ENCODE measurements around the gene CCNH.

The CCNH gene

DNA sequence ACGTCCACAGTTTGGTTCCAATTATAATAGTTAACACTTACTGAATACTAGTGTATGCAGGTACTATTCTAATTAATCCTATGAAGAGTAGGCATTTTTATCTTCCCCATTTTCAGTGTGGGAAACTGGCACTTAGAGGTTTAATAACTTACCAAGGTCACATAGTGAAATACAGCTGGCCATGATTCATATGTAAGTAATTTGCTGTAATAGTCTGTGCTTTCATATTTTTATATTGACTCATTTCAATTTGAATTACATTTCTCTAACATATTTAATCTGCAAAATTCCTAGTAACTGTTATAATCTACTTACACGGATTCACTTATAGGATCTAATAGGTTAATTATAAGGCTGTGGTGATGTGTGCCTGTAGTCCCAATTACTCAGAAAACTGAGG lies 19.4 kb downstream of the CCNH start (continued):
- TF ChIP-seq MZF1 (tag by site-specific recombination; IDR thresholded peaks at IDR 0.05; ENCODE audit: borderline replicate concordance): no peak
- TF ChIP-seq FEZF1 (tag by site-specific recombination; IDR thresholded peaks at IDR 0.05): no peak
- TF ChIP-seq ZNF560 (tag by site-specific recombination; IDR thresholded peaks at IDR 0.05; ENCODE audit: borderline replicate concordance): no peak
- TF ChIP-seq, protein P1, sequence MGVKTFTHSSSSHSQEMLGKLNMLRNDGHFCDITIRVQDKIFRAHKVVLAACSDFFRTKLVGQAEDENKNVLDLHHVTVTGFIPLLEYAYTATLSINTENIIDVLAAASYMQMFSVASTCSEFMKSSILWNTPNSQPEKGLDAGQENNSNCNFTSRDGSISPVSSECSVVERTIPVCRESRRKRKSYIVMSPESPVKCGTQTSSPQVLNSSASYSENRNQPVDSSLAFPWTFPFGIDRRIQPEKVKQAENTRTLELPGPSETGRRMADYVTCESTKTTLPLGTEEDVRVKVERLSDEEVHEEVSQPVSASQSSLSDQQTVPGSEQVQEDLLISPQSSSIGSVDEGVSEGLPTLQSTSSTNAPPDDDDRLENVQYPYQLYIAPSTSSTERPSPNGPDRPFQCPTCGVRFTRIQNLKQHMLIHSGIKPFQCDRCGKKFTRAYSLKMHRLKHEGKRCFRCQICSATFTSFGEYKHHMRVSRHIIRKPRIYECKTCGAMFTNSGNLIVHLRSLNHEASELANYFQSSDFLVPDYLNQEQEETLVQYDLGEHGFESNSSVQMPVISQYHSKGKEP (tag by site-specific recombination; IDR thresholded peaks at IDR 0.05): no peak
- no peak for TF ChIP-seq ZNF433 (tag by site-specific recombination; IDR thresholded peaks at IDR 0.05; ENCODE audit: low read depth)

DNA sequence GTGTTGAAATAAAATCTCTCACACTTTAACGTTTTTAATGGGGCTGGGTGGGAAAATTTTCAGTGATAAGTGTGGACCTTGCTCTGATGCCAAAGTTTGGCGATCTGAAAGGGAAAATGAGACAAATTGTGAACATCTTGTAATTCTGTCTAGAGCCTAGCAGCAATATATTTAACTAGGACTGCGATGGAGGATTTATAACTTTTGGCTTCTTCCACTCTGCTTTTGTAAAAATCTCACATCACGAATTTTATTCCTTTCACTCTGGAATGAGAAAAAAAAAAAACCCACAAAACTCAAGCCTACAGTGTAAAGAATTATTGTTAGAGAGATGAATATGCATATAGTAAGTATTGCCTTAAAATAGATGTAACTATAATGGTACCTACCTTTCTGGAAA lies 19.9 kb downstream of the CCNH start:
- Histone ChIP-seq H3K27ac (ENCODE audit: extremely low read depth, low read depth, low read length) (no peak overlapping the region), H3K9me3 (ENCODE audit: control insufficient read depth, insufficient read depth, low read depth, low read length) (no peaks in the 10 kb centered on the region), H3K36me3 (ENCODE audit: control insufficient read depth in 2 of 2, insufficient read depth in 1 of 2, low read length in 2 of 2) (peaks cover 75 to 97% of the 10 kb centered on the region in 2 experiments), H3K4me1 (ENCODE audit: control insufficient read depth, insufficient read depth, low read length) (no peaks in the 10 kb centered on the region), H3K4me3 (ENCODE audit: low read depth, low read length) (no peak overlapping the region)
- POLR2A ChIA-PET: no interaction called here
- TF ChIP-seq, protein P2, sequence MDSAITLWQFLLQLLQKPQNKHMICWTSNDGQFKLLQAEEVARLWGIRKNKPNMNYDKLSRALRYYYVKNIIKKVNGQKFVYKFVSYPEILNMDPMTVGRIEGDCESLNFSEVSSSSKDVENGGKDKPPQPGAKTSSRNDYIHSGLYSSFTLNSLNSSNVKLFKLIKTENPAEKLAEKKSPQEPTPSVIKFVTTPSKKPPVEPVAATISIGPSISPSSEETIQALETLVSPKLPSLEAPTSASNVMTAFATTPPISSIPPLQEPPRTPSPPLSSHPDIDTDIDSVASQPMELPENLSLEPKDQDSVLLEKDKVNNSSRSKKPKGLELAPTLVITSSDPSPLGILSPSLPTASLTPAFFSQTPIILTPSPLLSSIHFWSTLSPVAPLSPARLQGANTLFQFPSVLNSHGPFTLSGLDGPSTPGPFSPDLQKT (IDR thresholded peaks at IDR 0.05; ENCODE audit: borderline replicate concordance, low read depth, low read length): no peak
- no peak for TF ChIP-seq ZNF16 (tag by site-specific recombination; IDR thresholded peaks at IDR 0.05; ENCODE audit: low read depth)
- CTCF ChIA-PET: interaction anchor here (4.6 kb wide), 1 partner anchor 7 kb away, joined by 31 read pairs; no protein-coding TSS in a partner anchor

DNA sequence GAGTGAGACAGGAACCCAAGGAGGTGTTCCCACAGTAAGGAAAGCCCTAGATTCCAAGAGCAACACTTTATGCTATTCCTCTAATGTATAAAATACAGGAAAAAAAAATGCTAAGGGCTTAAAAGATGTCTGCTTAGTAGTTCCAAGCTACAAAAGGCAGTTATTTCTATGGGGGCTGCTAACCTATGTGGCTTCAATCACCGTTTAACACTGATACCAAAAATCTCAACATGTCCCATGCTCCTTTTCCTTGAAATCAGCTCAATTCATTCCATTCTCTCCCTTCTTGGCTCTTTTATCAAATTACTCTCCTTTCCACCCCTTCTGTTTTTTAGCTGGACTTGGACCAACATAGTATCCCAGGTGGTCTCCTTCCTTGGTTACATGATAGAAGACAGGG lies 20.6 kb downstream of the CCNH start:
- no peak overlapping the region for H3K27ac ChIP-seq (ENCODE audit: extremely low read depth, low read depth, low read length)
- CTCF ChIA-PET: interaction anchor here (1.1 to 4.6 kb wide), 2 partner anchors 8 to 379 kb away, joined by 3 to 31 read pairs; no protein-coding TSS in a partner anchor
- no peak overlapping the region for H3K4me3 ChIP-seq (ENCODE audit: low read depth, low read length)
- POLR2A ChIA-PET: no interaction called here
- no peaks in the 10 kb centered on the region for H3K4me1 ChIP-seq (ENCODE audit: control insufficient read depth, insufficient read depth, low read length)
- H3K36me3 ChIP-seq (ENCODE audit: control insufficient read depth in 2 of 2, insufficient read depth in 1 of 2, low read length in 2 of 2): peaks cover 73 to 96% of the 10 kb centered on the region in 2 experiments
- H3K9me3 ChIP-seq (ENCODE audit: control insufficient read depth, insufficient read depth, low read depth, low read length): no peaks in the 10 kb centered on the region
- TF ChIP-seq, protein P3, sequence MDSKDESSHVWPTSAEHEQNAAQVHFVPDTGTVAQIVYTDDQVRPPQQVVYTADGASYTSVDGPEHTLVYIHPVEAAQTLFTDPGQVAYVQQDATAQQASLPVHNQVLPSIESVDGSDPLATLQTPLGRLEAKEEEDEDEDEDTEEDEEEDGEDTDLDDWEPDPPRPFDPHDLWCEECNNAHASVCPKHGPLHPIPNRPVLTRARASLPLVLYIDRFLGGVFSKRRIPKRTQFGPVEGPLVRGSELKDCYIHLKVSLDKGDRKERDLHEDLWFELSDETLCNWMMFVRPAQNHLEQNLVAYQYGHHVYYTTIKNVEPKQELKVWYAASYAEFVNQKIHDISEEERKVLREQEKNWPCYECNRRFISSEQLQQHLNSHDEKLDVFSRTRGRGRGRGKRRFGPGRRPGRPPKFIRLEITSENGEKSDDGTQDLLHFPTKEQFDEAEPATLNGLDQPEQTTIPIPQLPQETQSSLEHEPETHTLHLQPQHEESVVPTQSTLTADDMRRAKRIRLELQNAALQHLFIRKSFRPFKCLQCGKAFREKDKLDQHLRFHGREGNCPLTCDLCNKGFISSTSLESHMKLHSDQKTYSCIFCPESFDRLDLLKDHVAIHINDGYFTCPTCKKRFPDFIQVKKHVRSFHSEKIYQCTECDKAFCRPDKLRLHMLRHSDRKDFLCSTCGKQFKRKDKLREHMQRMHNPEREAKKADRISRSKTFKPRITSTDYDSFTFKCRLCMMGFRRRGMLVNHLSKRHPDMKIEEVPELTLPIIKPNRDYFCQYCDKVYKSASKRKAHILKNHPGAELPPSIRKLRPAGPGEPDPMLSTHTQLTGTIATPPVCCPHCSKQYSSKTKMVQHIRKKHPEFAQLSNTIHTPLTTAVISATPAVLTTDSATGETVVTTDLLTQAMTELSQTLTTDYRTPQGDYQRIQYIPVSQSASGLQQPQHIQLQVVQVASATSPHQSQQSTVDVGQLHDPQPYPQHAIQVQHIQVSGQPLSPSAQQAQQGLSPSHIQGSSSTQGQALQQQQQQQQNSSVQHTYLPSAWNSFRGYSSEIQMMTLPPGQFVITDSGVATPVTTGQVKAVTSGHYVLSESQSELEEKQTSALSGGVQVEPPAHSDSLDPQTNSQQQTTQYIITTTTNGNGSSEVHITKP (tag by site-specific recombination; IDR thresholded peaks at IDR 0.05): no peak
- TF ChIP-seq ZNF302 (tag by site-specific recombination; IDR thresholded peaks at IDR 0.05; ENCODE audit: low read depth) (no peak), ZNF670 (tag by site-specific recombination; IDR thresholded peaks at IDR 0.05; ENCODE audit: low read depth) (no peak), ZNF830 (tag by site-specific recombination; IDR thresholded peaks at IDR 0.05; ENCODE audit: low read depth) (no peak), ZNF214 (tag by site-specific recombination; IDR thresholded peaks at IDR 0.05; ENCODE audit: borderline replicate concordance) (no peak), ZNF610 (tag by site-specific recombination; IDR thresholded peaks at IDR 0.05; ENCODE audit: borderline replicate concordance) (no peak), ZNF777 (tag by site-specific recombination; IDR thresholded peaks at IDR 0.05; ENCODE audit: borderline replicate concordance) (no peak), ZNF121 (tag by site-specific recombination; IDR thresholded peaks at IDR 0.05) (no peak), ZNF791 (tag by site-specific recombination; IDR thresholded peaks at IDR 0.05) (no peak)
- TF ChIP-seq, protein P4, sequence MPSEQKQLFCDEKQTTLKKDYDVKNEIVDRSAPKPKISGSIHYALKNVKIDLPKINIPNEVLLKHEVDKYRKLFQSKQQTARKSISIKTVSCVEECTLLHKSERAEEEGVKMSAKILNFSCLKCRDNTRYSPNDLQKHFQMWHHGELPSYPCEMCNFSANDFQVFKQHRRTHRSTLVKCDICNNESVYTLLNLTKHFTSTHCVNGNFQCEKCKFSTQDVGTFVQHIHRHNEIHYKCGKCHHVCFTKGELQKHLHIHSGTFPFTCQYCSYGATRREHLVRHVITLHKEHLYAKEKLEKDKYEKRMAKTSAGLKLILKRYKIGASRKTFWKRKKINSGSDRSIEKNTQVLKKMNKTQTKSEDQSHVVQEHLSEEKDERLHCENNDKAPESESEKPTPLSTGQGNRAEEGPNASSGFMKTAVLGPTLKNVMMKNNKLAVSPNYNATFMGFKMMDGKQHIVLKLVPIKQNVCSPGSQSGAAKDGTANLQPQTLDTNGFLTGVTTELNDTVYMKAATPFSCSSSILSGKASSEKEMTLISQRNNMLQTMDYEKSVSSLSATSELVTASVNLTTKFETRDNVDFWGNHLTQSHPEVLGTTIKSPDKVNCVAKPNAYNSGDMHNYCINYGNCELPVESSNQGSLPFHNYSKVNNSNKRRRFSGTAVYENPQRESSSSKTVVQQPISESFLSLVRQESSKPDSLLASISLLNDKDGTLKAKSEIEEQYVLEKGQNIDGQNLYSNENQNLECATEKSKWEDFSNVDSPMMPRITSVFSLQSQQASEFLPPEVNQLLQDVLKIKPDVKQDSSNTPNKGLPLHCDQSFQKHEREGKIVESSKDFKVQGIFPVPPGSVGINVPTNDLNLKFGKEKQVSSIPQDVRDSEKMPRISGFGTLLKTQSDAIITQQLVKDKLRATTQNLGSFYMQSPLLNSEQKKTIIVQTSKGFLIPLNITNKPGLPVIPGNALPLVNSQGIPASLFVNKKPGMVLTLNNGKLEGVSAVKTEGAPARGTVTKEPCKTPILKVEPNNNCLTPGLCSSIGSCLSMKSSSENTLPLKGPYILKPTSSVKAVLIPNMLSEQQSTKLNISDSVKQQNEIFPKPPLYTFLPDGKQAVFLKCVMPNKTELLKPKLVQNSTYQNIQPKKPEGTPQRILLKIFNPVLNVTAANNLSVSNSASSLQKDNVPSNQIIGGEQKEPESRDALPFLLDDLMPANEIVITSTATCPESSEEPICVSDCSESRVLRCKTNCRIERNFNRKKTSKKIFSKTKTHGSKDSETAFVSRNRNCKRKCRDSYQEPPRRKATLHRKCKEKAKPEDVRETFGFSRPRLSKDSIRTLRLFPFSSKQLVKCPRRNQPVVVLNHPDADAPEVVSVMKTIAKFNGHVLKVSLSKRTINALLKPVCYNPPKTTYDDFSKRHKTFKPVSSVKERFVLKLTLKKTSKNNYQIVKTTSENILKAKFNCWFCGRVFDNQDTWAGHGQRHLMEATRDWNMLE (tag by site-specific recombination; conservative IDR thresholded peaks at IDR 0.05; ENCODE audit: low read depth): no peak
- TF ChIP-seq, protein P5, sequence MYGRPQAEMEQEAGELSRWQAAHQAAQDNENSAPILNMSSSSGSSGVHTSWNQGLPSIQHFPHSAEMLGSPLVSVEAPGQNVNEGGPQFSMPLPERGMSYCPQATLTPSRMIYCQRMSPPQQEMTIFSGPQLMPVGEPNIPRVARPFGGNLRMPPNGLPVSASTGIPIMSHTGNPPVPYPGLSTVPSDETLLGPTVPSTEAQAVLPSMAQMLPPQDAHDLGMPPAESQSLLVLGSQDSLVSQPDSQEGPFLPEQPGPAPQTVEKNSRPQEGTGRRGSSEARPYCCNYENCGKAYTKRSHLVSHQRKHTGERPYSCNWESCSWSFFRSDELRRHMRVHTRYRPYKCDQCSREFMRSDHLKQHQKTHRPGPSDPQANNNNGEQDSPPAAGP (tag by site-specific recombination; IDR thresholded peaks at IDR 0.05): no peak
